NCI-H460 (cell line): ENCODE data around the gene SEPTIN11. TPM values are rescaled to one million over a fixed set of nuclear protein-coding genes. Genes with fewer than 3 reads are reported as not detected.

Source experiments
- DNase-seq: peaks from one replicate; pipeline ENCODE4 v3.0.0-alpha.2; 2016; ENCODE audit warnings: low read depth; ENCODE audit errors: extremely low read depth
- total RNA-seq: library from RNA; depleted of rRNA; stranded (reverse); fragments of >200 nt; shearing (Covaris generic); gene quantifications from 2 replicates; pipeline ENCODE4 v1.2.3, GENCODE V29; 2014

The SEPTIN11 gene
- total RNA-seq, 1 experiment from 2014 or later, result 32.2 TPM

GRCh38 chr4:76977736-76978350 lies 28.3 kb downstream of the SEPTIN11 start:
- DNase-seq, result no peak

- DNase-seq, result no peak
These were observed 29.7 kb downstream of the SEPTIN11 start for GRCh38 chr4:76979236-76979635.

- DNase-seq, result no peak
These were observed 30.7 kb downstream of the SEPTIN11 start for GRCh38 chr4:76980261-76980660.

- DNase-seq, result no peak
These were observed 32.1 kb downstream of the SEPTIN11 start for GRCh38 chr4:76981644-76982043.

- DNase-seq, result no peak
These were observed 33.4 kb downstream of the SEPTIN11 start for GRCh38 chr4:76982638-76983584.

DNA sequence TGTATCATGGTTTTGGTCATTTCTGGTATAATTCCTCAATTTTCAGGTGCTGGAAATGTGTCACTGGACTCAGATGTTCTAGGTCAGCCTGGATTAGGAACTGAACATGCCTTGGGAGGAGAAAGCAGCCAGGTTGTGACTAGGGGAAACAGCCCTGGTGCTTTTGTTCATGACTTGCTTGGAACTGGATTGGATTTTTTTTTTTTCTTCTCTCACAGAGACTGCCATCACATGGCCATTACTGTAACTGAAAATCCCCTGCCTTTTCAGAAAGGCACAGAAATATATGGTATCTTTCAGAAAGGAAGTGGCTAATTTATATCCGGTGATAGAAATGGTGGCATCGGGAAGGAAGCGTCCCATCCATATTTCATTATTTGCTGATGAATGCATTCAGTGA lies 34.6 kb downstream of the SEPTIN11 start:
- no peak for DNase-seq

DNA sequence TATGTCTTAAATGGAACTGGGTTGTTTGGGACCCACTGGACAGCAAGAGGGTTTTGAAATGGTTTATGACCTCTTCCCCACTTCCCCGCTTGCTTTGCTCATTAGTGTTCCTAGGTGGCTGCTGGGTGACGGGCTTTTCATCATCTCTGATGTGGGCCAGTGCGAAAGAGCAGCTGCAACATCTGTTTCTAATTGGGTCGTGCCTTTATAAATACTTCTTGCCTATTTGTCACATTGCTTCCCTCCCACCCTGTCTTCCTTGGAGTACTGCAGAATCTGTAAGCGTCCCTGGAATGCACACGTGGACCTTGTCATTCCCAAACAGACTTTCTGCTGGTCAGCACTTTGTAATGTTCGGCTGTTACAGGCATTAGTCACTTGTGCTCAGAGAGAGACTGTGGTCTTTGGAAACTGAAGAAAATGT lies 35.2 kb downstream of the SEPTIN11 start:
- DNase-seq, result no peak

GRCh38 chr4:76987153-76987591 lies 37.6 kb downstream of the SEPTIN11 start:
- DNase-seq, result no peak

DNA sequence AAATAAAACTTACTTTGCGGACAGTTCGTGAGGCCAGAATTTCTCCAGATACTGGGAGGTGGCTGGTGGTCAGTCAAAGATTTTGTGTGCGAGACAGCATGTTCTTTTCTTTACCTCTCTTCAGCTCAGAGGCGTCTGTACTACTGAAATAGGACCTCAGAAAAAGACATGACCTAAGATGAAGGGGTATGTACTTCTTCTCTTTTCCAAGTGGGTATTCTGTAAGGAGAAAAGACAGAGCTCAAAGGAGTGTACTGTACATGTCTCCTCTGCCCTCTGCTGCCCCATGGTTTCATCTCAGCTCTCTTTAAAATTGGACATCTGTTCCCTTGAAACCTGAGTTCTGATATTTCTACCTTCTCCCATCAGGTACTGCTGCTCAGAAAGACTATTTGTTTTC lies 38.1 kb downstream of the SEPTIN11 start:
- no peak for DNase-seq

DNA sequence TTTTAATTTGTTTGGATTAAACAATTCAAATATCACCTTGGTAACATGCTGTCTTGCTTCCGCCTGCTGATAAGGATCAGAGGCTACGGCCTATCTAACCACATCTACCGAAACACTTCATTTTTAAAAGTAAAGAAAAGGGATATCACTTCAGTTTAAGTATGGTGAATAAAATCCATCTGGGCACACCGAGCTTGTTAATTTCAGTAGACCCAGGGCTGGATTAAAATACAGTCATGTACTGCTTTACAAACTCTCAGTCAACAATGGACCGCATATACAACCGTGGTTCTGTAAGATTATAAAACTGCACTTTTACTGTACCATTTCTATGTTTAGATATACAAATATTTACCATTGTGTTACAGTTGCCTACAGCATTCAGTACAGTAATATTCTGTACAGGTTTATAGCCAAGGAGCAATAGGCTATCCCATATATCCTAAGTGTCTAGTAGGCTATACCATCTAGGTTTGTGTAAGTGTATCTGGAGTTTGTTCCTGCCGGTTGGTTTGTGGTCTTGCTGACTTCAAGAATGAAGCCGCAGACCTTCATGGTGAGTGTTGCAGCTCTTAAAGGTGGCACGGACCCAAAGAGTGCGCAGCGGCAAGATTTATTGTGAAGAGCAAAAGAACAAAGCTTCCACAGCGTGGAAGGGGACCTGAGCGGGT lies 40.0 kb downstream of the SEPTIN11 start:
- no peak for DNase-seq

DNA sequence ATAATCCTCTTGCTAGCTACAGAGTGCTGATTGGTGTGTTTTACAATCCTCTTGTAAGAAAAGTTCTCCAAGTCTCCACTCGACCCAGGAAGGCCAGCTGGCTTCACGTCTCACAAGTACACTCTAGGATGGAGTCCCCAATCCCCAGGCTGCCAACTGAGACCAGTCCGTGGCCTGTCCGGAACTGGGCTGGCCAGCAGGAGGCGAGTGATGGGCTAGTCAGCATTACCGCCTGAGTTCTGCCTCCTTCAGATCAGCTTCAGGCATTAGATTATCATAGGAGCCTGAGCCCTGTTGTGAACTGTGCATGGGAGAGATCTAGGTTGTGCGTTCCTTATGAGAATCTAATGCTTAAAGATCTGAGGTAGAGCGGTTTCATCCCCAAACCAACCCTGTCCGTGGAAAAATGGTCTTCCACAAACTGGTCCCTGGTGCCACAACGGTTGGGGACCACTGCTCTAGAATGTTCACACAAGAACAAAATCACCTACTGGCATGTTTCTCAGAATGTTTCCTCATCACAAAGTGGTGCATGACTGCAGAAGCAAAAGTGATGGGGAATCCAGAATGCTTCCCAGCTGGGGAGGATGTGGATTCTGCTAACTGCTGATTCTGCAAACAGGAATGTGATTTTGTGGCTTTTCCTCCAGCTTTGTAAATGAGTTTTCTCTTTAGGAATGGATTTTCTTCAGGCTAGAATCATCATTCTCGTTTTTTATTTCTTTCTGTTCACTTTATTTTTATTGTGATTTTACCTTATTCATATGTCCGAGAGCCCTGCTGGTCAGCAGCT lies 40.9 kb downstream of the SEPTIN11 start:
- no peak for DNase-seq

- no peak for DNase-seq
These were observed 41.7 kb downstream of the SEPTIN11 start for GRCh38 chr4:76991161-76991660.

GRCh38 chr4:76993787-76994641 lies 44.5 kb downstream of the SEPTIN11 start:
- DNase-seq, result no peak

DNA sequence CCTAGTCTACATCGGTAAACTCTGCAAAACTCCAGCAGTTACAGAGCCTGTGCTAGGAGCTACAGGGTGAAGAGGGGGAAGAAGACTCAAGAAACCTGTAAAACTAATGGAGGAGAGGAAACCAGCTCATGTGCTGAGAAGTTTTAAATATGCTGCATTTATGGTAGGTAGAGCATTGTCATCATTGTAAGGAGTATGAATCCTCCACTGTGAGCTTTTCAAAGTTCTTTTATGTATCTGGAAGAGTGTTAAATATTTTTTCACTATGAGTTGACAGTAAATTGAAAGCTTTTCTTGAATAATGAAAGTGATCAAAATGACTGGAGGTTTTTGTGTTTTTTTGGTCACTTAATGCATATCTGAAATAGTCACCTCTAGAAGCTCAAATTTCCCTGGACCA lies 46.2 kb downstream of the SEPTIN11 start:
- no peak for DNase-seq

DNA sequence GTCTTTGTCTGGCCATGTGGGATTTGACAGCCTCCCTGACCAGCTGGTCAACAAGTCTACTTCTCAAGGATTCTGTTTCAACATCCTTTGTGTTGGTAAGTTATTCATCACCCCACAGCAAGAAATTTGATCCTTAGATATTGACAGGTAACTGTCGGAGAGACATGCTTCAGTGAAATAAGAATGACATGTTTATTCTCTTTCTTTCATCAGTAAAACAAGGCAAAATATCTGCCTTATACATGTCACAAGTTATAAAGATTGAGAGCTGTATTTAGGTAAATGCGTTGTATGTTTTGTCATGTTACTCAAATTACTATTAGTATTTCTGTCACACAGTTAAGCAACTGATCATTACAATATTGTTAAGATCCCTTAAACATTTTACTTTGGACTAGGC lies 46.9 kb downstream of the SEPTIN11 start:
- DNase-seq, result no peak

DNA sequence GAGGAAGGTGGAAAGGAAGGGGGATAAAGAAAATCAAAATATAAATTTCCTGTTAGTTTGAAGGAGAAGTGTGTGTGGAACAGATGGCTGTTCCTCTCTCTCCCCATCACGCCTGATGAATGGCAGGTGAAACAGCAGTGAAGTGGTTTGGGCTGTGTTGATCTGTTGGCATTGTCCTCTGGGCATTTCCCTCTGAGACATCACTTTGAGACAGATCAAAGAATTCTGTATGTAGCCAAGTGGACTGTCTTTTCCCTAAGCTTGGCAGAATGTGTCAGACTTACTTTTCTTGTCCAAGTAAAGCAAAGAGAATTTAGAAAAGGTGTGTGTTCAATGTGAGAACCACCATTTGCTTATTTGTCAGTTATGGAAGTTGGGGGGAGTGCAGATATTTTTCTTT lies 47.5 kb downstream of the SEPTIN11 start:
- no peak for DNase-seq

- DNase-seq, result no peak
These were observed 48.0 kb downstream of the SEPTIN11 start for GRCh38 chr4:76997532-76997931.

GRCh38 chr4:76998251-76998901 lies 48.8 kb downstream of the SEPTIN11 start:
- no peak for DNase-seq
